Measurements from ENCODE around the gene ADCK1. TPM values are rescaled to one million over a fixed set of nuclear protein-coding genes. Genes with fewer than 3 reads are reported as not detected.
"Not testable (repeated sequence)": the region's sequence is repeated elsewhere in the genome, so short reads cannot be mapped to it uniquely, and the experiment has no call there.

The ADCK1 gene
- polyA plus RNA-seq, 3 donors: 3.7 to 33.0 (median 5.4) TPM

DNA sequence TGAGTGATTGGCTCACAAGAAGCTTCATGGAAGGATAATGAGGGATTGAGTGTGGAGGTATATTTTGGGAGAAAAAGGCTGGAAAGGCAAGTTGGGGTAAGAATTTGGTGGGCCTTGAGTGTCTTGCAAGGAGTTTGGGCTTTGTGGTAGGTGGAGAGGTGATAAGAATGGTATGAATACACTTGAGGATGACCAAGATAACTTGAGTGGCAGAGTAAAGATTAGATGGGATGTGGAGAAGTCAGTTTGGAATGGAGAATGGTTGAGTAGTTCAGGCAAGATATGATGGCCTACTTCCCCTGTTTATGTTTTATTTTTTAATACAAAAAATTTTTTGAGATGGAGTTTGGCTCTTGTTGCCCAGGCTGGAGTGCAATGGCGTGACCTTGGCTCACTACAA is 9.1 kb downstream of the ADCK1 start:
- TF ChIP-seq, protein P1, sequence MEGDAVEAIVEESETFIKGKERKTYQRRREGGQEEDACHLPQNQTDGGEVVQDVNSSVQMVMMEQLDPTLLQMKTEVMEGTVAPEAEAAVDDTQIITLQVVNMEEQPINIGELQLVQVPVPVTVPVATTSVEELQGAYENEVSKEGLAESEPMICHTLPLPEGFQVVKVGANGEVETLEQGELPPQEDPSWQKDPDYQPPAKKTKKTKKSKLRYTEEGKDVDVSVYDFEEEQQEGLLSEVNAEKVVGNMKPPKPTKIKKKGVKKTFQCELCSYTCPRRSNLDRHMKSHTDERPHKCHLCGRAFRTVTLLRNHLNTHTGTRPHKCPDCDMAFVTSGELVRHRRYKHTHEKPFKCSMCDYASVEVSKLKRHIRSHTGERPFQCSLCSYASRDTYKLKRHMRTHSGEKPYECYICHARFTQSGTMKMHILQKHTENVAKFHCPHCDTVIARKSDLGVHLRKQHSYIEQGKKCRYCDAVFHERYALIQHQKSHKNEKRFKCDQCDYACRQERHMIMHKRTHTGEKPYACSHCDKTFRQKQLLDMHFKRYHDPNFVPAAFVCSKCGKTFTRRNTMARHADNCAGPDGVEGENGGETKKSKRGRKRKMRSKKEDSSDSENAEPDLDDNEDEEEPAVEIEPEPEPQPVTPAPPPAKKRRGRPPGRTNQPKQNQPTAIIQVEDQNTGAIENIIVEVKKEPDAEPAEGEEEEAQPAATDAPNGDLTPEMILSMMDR (IDR thresholded peaks at IDR 0.05): no peak
- Histone ChIP-seq H3K79me2 (ENCODE audit: insufficient read depth, low read length) (no peaks in the 10 kb centered on the region), H3K4me1 (ENCODE audit: control insufficient read depth in 1 of 2, insufficient read depth in 2 of 2, low read length in 2 of 2) (no peaks in the 10 kb centered on the region), H3K9ac (ENCODE audit: insufficient read depth, low read length, poor library complexity, severe bottlenecking) (no peak overlapping the region), H2AFZ (ENCODE audit: insufficient read depth, low read depth, low read length, poor library complexity, severe bottlenecking) (no peak overlapping the region), H4K20me1 (ENCODE audit: insufficient read depth, low read length) (no peaks in the 10 kb centered on the region), H3K27me3 (ENCODE audit: control insufficient read depth in 2 of 2, insufficient read depth in 2 of 2, low read length in 2 of 2) (no peaks in the 10 kb centered on the region), H3K9me3 (replicated peaks in 1 of 2; ENCODE audit: control insufficient read depth in 1 of 2, insufficient read depth in 1 of 2, low read length in 2 of 2) (no peaks in the 10 kb centered on the region), H3K27ac (ENCODE audit: low read depth in 1 of 2, low read length in 2 of 2) (no peak overlapping the region), H3K36me3 (replicated peaks in 1 of 2; ENCODE audit: control insufficient read depth in 1 of 2, insufficient read depth in 2 of 2, low read length in 2 of 2) (no peaks in the 10 kb centered on the region), H3K4me2 (replicated peaks; ENCODE audit: extremely low read depth, low read length, poor library complexity, severe bottlenecking) (no peak overlapping the region), H3K4me3 (replicated peaks in 1 of 3; ENCODE audit: low read depth in 2 of 3, low read length in 3 of 3) (no peak overlapping the region)
- Mint-ChIP-seq H3K27me3 (ENCODE audit: low read depth in 3 of 3) (no peaks in the 10 kb centered on the region), H3K9me3 (no peaks in the 10 kb centered on the region), H3K36me3 (no peaks in the 10 kb centered on the region), H3K4me3 (no peak overlapping the region), H3K4me1 (peaks cover 12% of the 10 kb centered on the region), H3K27ac (no peak overlapping the region)
- intact Hi-C loops (cut with micrococcal nuclease): no loop called here
- DNase-seq: no peak
- WGBS (ENCODE audit: insufficient coverage): 100% methylated on average over 1 of the region's 1 CpG

DNA sequence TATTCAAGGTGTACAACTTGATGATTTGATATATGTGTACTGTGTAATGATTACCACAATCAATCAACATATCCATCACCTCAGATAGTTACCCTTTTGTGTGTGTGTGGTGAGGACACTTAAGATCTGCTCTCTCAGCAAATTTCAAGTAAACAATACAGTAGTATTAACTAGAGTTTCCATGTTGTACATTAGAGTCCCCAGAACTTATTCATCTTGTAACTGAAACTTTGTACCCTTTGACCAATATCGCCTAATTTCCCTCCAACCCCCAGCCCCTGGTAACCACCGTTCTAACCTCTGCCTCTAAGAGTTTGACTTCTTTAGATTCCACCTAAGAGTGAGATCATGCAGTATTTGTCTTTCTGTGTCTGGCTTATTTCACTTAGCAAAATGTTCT is 12.1 kb downstream of the ADCK1 start:
- Mint-ChIP-seq H3K9me3 (no peaks in the 10 kb centered on the region), H3K27ac (peak overlapping the region in 1 of 7 donors; percentile 7), H3K36me3 (no peaks in the 10 kb centered on the region), H3K27me3 (ENCODE audit: low read depth in 3 of 3) (no peaks in the 10 kb centered on the region), H3K4me3 (no peak overlapping the region), H3K4me1 (peaks cover 9% of the 10 kb centered on the region)
- no peaks in the 10 kb centered on the region for H3K27me3 ChIP-seq (ENCODE audit: control insufficient read depth in 2 of 2, insufficient read depth in 2 of 2, low read length in 2 of 2)
- H3K4me1 ChIP-seq (ENCODE audit: control insufficient read depth in 1 of 2, insufficient read depth in 2 of 2, low read length in 2 of 2): no peaks in the 10 kb centered on the region
- H4K20me1 ChIP-seq (ENCODE audit: insufficient read depth, low read length): no peaks in the 10 kb centered on the region
- no peaks in the 10 kb centered on the region for H3K79me2 ChIP-seq (ENCODE audit: insufficient read depth, low read length)
- intact Hi-C loops (cut with micrococcal nuclease): no loop called here
- H2AFZ ChIP-seq (ENCODE audit: insufficient read depth, low read depth, low read length, poor library complexity, severe bottlenecking): no peak overlapping the region
- no peak overlapping the region for H3K27ac ChIP-seq (ENCODE audit: low read depth in 1 of 2, low read length in 2 of 2)
- no CpG with 5 or more reads among the region's 2 CpGs for WGBS (ENCODE audit: insufficient coverage)
- no peak overlapping the region for H3K4me2 ChIP-seq (replicated peaks; ENCODE audit: extremely low read depth, low read length, poor library complexity, severe bottlenecking)
- H3K9ac ChIP-seq (ENCODE audit: insufficient read depth, low read length, poor library complexity, severe bottlenecking): no peak overlapping the region
- H3K36me3 ChIP-seq (replicated peaks in 1 of 2; ENCODE audit: control insufficient read depth in 1 of 2, insufficient read depth in 2 of 2, low read length in 2 of 2): no peaks in the 10 kb centered on the region
- DNase-seq: no peak
- no peaks in the 10 kb centered on the region for H3K9me3 ChIP-seq (replicated peaks in 1 of 2; ENCODE audit: control insufficient read depth in 1 of 2, insufficient read depth in 1 of 2, low read length in 2 of 2)
- no peak overlapping the region for H3K4me3 ChIP-seq (replicated peaks in 1 of 3; ENCODE audit: low read depth in 2 of 3, low read length in 3 of 3)
- TF ChIP-seq, protein P1 (IDR thresholded peaks at IDR 0.05): no peak

DNA sequence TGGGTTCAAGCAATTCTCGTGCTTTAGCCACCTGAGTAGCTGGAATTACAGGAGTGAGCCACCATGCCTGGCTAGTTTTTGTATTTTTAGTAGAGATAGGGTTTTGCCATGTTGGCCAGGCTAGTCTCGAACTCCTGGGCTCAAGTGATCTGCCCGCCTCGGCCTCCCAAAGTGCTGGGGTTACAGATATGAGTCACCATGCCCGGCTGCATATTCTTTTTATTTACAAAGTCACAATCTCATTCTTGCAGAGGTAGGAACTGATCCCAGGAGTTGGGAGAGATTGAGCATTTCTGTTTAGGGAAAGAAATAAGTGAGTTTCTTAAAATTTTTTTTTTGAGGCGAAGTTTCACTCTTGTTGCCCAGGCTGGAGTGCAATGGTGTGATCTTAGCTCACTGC is 12.8 kb downstream of the ADCK1 start:
- H3K36me3 Mint-ChIP-seq; H3K9ac ChIP-seq (ENCODE audit: insufficient read depth, low read length, poor library complexity, severe bottlenecking); H3K4me3 ChIP-seq (replicated peaks in 1 of 3; ENCODE audit: low read depth in 2 of 3, low read length in 3 of 3); H3K79me2 ChIP-seq (ENCODE audit: insufficient read depth, low read length); H3K27ac ChIP-seq (ENCODE audit: low read depth in 1 of 2, low read length in 2 of 2); H3K27ac Mint-ChIP-seq; H3K4me1 Mint-ChIP-seq; H3K27me3 Mint-ChIP-seq (ENCODE audit: low read depth in 3 of 3); DNase-seq; H4K20me1 ChIP-seq (ENCODE audit: insufficient read depth, low read length); H3K27me3 ChIP-seq (ENCODE audit: control insufficient read depth in 2 of 2, insufficient read depth in 2 of 2, low read length in 2 of 2); H2AFZ ChIP-seq (ENCODE audit: insufficient read depth, low read depth, low read length, poor library complexity, severe bottlenecking); H3K9me3 Mint-ChIP-seq; H3K9me3 ChIP-seq (replicated peaks in 1 of 2; ENCODE audit: control insufficient read depth in 1 of 2, insufficient read depth in 1 of 2, low read length in 2 of 2); intact Hi-C loops (cut with micrococcal nuclease); H3K4me2 ChIP-seq (replicated peaks; ENCODE audit: extremely low read depth, low read length, poor library complexity, severe bottlenecking); H3K36me3 ChIP-seq (replicated peaks in 1 of 2; ENCODE audit: control insufficient read depth in 1 of 2, insufficient read depth in 2 of 2, low read length in 2 of 2); H3K4me1 ChIP-seq (ENCODE audit: control insufficient read depth in 1 of 2, insufficient read depth in 2 of 2, low read length in 2 of 2); H3K4me3 Mint-ChIP-seq: not testable (repeated sequence)
- 100% methylated on average over 1 of the region's 6 CpGs for WGBS (ENCODE audit: insufficient coverage)
